ENCODE measurements around the gene BLOC1S3. TPM values are rescaled to one million over a fixed set of nuclear protein-coding genes. Genes with fewer than 3 reads are reported as not detected.
A peak's percentile ranks its signal among the peaks of the same experiment; 100 is the strongest.

The BLOC1S3 gene
- total and polyA plus RNA-seq, 9 donors = 1.8 to 8.4 (median 7.2) TPM

- H3K27me3 ChIP-seq (ENCODE audit: control insufficient read depth, insufficient read depth, low read length) = no peaks in the 10 kb centered on the region
- H3K9me3 ChIP-seq (replicated peaks; ENCODE audit: control insufficient read depth, low read depth, low read length) = no peaks in the 10 kb centered on the region
- H3K4me3 ChIP-seq (ENCODE audit: low read length) = no peak overlapping the region
- peak overlapping the region; percentile 85 for H3K27ac ChIP-seq (ENCODE audit: low read length)
- peaks cover 29% of the 10 kb centered on the region for H3K36me3 ChIP-seq (ENCODE audit: control insufficient read depth, insufficient read depth, low read length)
- 64% methylated on average over 7 of the region's 11 CpGs for WGBS (ENCODE audit: insufficient coverage)
- no peak for DNase-seq
- H3K4me1 ChIP-seq (ENCODE audit: control insufficient read depth, insufficient read depth, low read length) = peaks cover 32% of the 10 kb centered on the region
Measured at GRCh38 chr19:45138303-45138751, 40.3 kb upstream of the BLOC1S3 start.

- Histone ChIP-seq H3K27me3 (ENCODE audit: control insufficient read depth, insufficient read depth, low read length) (no peaks in the 10 kb centered on the region), H3K9me3 (replicated peaks; ENCODE audit: control insufficient read depth, low read depth, low read length) (no peaks in the 10 kb centered on the region), H3K4me3 (ENCODE audit: low read length) (no peak overlapping the region), H3K27ac (ENCODE audit: low read length) (no peak overlapping the region), H3K4me1 (ENCODE audit: control insufficient read depth, insufficient read depth, low read length) (peaks cover 32% of the 10 kb centered on the region), H3K36me3 (ENCODE audit: control insufficient read depth, insufficient read depth, low read length) (peaks cover 39% of the 10 kb centered on the region)
- no peak for DNase-seq
- 96% methylated on average over 19 of the region's 24 CpGs for WGBS (ENCODE audit: insufficient coverage)
Measured at GRCh38 chr19:45139286-45140143, 39.1 kb upstream of the BLOC1S3 start.

- 94% methylated on average over 3 of the region's 8 CpGs for WGBS (ENCODE audit: insufficient coverage)
- Histone ChIP-seq H3K4me1 (ENCODE audit: control insufficient read depth, insufficient read depth, low read length) (peaks cover 32% of the 10 kb centered on the region), H3K27ac (ENCODE audit: low read length) (no peak overlapping the region), H3K27me3 (ENCODE audit: control insufficient read depth, insufficient read depth, low read length) (no peaks in the 10 kb centered on the region), H3K4me3 (ENCODE audit: low read length) (no peak overlapping the region), H3K36me3 (ENCODE audit: control insufficient read depth, insufficient read depth, low read length) (peaks cover 42% of the 10 kb centered on the region), H3K9me3 (replicated peaks; ENCODE audit: control insufficient read depth, low read depth, low read length) (no peaks in the 10 kb centered on the region)
- DNase-seq = no peak
Measured at GRCh38 chr19:45140144-45140503, 38.5 kb upstream of the BLOC1S3 start.

GRCh38 chr19:45140533-45140932 is 38.1 kb upstream of the BLOC1S3 start:
- WGBS (ENCODE audit: insufficient coverage) = 92% methylated on average over 11 of the region's 11 CpGs
- Histone ChIP-seq H3K36me3 (ENCODE audit: control insufficient read depth, insufficient read depth, low read length) (peaks cover 43% of the 10 kb centered on the region), H3K27me3 (ENCODE audit: control insufficient read depth, insufficient read depth, low read length) (no peaks in the 10 kb centered on the region), H3K4me1 (ENCODE audit: control insufficient read depth, insufficient read depth, low read length) (peaks cover 30% of the 10 kb centered on the region), H3K27ac (ENCODE audit: low read length) (no peak overlapping the region), H3K4me3 (ENCODE audit: low read length) (no peak overlapping the region), H3K9me3 (replicated peaks; ENCODE audit: control insufficient read depth, low read depth, low read length) (no peaks in the 10 kb centered on the region)
- DNase-seq = no peak

GRCh38 chr19:45141203-45141900 is 37.2 kb upstream of the BLOC1S3 start:
- Histone ChIP-seq H3K4me1 (ENCODE audit: control insufficient read depth, insufficient read depth, low read length) (peaks cover 22% of the 10 kb centered on the region), H3K4me3 (ENCODE audit: low read length) (no peak overlapping the region), H3K36me3 (ENCODE audit: control insufficient read depth, insufficient read depth, low read length) (peaks cover 49% of the 10 kb centered on the region), H3K9me3 (replicated peaks; ENCODE audit: control insufficient read depth, low read depth, low read length) (no peaks in the 10 kb centered on the region), H3K27me3 (ENCODE audit: control insufficient read depth, insufficient read depth, low read length) (no peaks in the 10 kb centered on the region), H3K27ac (ENCODE audit: low read length) (no peak overlapping the region)
- DNase-seq = no peak
- 98% methylated on average over 10 of the region's 28 CpGs for WGBS (ENCODE audit: insufficient coverage)

- Histone ChIP-seq H3K4me3 (ENCODE audit: low read length) (no peak overlapping the region), H3K9me3 (replicated peaks; ENCODE audit: control insufficient read depth, low read depth, low read length) (no peaks in the 10 kb centered on the region), H3K4me1 (ENCODE audit: control insufficient read depth, insufficient read depth, low read length) (peaks cover 14% of the 10 kb centered on the region), H3K27me3 (ENCODE audit: control insufficient read depth, insufficient read depth, low read length) (no peaks in the 10 kb centered on the region), H3K27ac (ENCODE audit: low read length) (no peak overlapping the region), H3K36me3 (ENCODE audit: control insufficient read depth, insufficient read depth, low read length) (peaks cover 55% of the 10 kb centered on the region)
- 91% methylated on average over 30 of the region's 33 CpGs for WGBS (ENCODE audit: insufficient coverage)
- DNase-seq = no peak
Measured at GRCh38 chr19:45142016-45142725, 36.4 kb upstream of the BLOC1S3 start.

- no peaks in the 10 kb centered on the region for H3K27me3 ChIP-seq (ENCODE audit: control insufficient read depth, insufficient read depth, low read length)
- peaks cover 9% of the 10 kb centered on the region for H3K4me1 ChIP-seq (ENCODE audit: control insufficient read depth, insufficient read depth, low read length)
- DNase-seq = peak; percentile 45
- no peak overlapping the region for H3K27ac ChIP-seq (ENCODE audit: low read length)
- 48% methylated on average over 8 of the region's 9 CpGs for WGBS (ENCODE audit: insufficient coverage)
- no peak overlapping the region for H3K4me3 ChIP-seq (ENCODE audit: low read length)
- peaks cover 55% of the 10 kb centered on the region for H3K36me3 ChIP-seq (ENCODE audit: control insufficient read depth, insufficient read depth, low read length)
- H3K9me3 ChIP-seq (replicated peaks; ENCODE audit: control insufficient read depth, low read depth, low read length) = no peaks in the 10 kb centered on the region
Measured at GRCh38 chr19:45142726-45143110, 35.9 kb upstream of the BLOC1S3 start.

GRCh38 chr19:45144431-45145269 is 33.9 kb upstream of the BLOC1S3 start:
- H3K27me3 ChIP-seq (ENCODE audit: control insufficient read depth, insufficient read depth, low read length) = no peaks in the 10 kb centered on the region
- H3K4me3 ChIP-seq (ENCODE audit: low read length) = no peak overlapping the region
- H3K4me1 ChIP-seq (ENCODE audit: control insufficient read depth, insufficient read depth, low read length) = no peaks in the 10 kb centered on the region
- H3K27ac ChIP-seq (ENCODE audit: low read length) = no peak overlapping the region
- WGBS (ENCODE audit: insufficient coverage) = 91% methylated on average over 52 of the region's 53 CpGs
- H3K9me3 ChIP-seq (replicated peaks; ENCODE audit: control insufficient read depth, low read depth, low read length) = no peaks in the 10 kb centered on the region
- peaks cover 62% of the 10 kb centered on the region for H3K36me3 ChIP-seq (ENCODE audit: control insufficient read depth, insufficient read depth, low read length)
- DNase-seq = no peak

GRCh38 chr19:45145270-45146189 is 33.1 kb upstream of the BLOC1S3 start:
- Histone ChIP-seq H3K36me3 (ENCODE audit: control insufficient read depth, insufficient read depth, low read length) (peaks cover 60% of the 10 kb centered on the region), H3K4me3 (ENCODE audit: low read length) (no peak overlapping the region), H3K27me3 (ENCODE audit: control insufficient read depth, insufficient read depth, low read length) (peaks cover 3% of the 10 kb centered on the region), H3K27ac (ENCODE audit: low read length) (no peak overlapping the region), H3K9me3 (replicated peaks; ENCODE audit: control insufficient read depth, low read depth, low read length) (no peaks in the 10 kb centered on the region), H3K4me1 (ENCODE audit: control insufficient read depth, insufficient read depth, low read length) (no peaks in the 10 kb centered on the region)
- WGBS (ENCODE audit: insufficient coverage) = 90% methylated on average over 38 of the region's 54 CpGs
- no peak for DNase-seq
